MM.1S (cell line): ENCODE results near the gene DMRT2.

Experiments used
- DNase-seq: peaks from one replicate; pipeline ENCODE4 v3.0.0-alpha.2; 2015
- H2AFZ ChIP-seq: fragments of 300-600 bp; sonication (generic); 2 replicates; pipeline ENCODE4 v1.6.0; 2016; ENCODE audit warnings: antibody characterized with exemption, low read length
- H3F3A ChIP-seq: fragments of 300-600 bp; sonication (generic); 2 replicates; pipeline ENCODE4 v1.6.1; 2016; ENCODE audit warnings: mild to moderate bottlenecking, antibody characterized with exemption, low read length, moderate library complexity, mixed read lengths; ENCODE audit not compliant: insufficient read depth
- H3K27ac ChIP-seq: fragments of 300-600 bp; sonication (generic); 2 replicates; pipeline ENCODE4 v1.5.1; 2016; ENCODE audit warnings: mild to moderate bottlenecking, low read length
- H3K27me3 ChIP-seq: fragments of 300-600 bp; sonication (generic); replicated peaks from 2 replicates; pipeline ENCODE4 v1.6.0; 2016; ENCODE audit warnings: low read length; ENCODE audit not compliant: insufficient read depth
- H3K36me3 ChIP-seq: fragments of 300-600 bp; sonication (generic); replicated peaks from 2 replicates; pipeline ENCODE4 v1.6.1; 2016; ENCODE audit warnings: mild to moderate bottlenecking, low read length, mixed read lengths; ENCODE audit not compliant: insufficient read depth
- H3K4me1 ChIP-seq: fragments of 300-600 bp; sonication (generic); 2 replicates; pipeline ENCODE4 v1.6.1; 2016; ENCODE audit warnings: low read length, mixed read lengths
- H3K4me2 ChIP-seq: fragments of 300-600 bp; sonication (generic); 2 replicates; pipeline ENCODE4 v1.6.0; 2016; ENCODE audit warnings: low read depth, low read length
- H3K4me3 ChIP-seq: fragments of 300-600 bp; sonication (generic); 2 replicates; pipeline ENCODE4 v1.5.1; 2016; ENCODE audit warnings: low read length, mixed read lengths
- H3K79me2 ChIP-seq: fragments of 300-600 bp; sonication (generic); 2 replicates; pipeline ENCODE4 v1.6.1; 2016; ENCODE audit warnings: mixed run types, low read length, mixed read lengths
- H3K9ac ChIP-seq: fragments of 300-600 bp; sonication (generic); 2 replicates; pipeline ENCODE4 v1.6.1; 2016; ENCODE audit warnings: low read length, mixed read lengths
- H3K9me2 ChIP-seq: fragments of 300-600 bp; sonication (generic); replicated peaks from 2 replicates; pipeline ENCODE4 v1.6.1; 2016; ENCODE audit warnings: mild to moderate bottlenecking, low read length, mixed read lengths; ENCODE audit not compliant: insufficient read depth
- H3K9me3 ChIP-seq: fragments of 300-600 bp; sonication (generic); replicated peaks from 2 replicates; pipeline ENCODE4 v1.6.1; 2016; ENCODE audit warnings: mild to moderate bottlenecking, low read length, mixed read lengths; ENCODE audit not compliant: insufficient read depth
- H4K20me1 ChIP-seq: fragments of 300-600 bp; sonication (generic); 2 replicates; pipeline ENCODE4 v1.6.1; 2016; ENCODE audit warnings: mild to moderate bottlenecking, low read length, moderate library complexity, mixed read lengths; ENCODE audit not compliant: insufficient read depth
- CTCF ChIP-seq: fragments of 300-600 bp; sonication (generic); IDR thresholded peaks from 2 replicates; pipeline ENCODE4 v1.5.1; 2016; ENCODE audit warnings: antibody characterized with exemption, low read length, mixed read lengths
- EZH2 ChIP-seq: fragments of 300-600 bp; sonication (generic); optimal IDR thresholded peaks from 2 replicates; pipeline ENCODE3; 2017; ENCODE audit warnings: low read depth, mild to moderate bottlenecking, antibody characterized with exemption, low read length, mixed read lengths
- EZH2phosphoT487 ChIP-seq: fragments of 300-600 bp; sonication (generic); IDR thresholded peaks from 2 replicates; pipeline ENCODE4 v1.6.1; 2018; ENCODE audit warnings: antibody characterized with exemption, low read length

DMRT2 gene

GRCh38 chr9:1100945-1101344 is 50.8 kb downstream of the DMRT2 start:
- H3K4me2 ChIP-seq, result peak overlapping the region; percentile 57
- H3K9ac ChIP-seq, result no peak overlapping the region
- no peaks in the 10 kb centered on the region for H3K9me2 ChIP-seq
- TF ChIP-seq EZH2phosphoT487 (no peak), EZH2 (no peak), CTCF (peak; percentile 67)
- no peak overlapping the region for H3K27ac ChIP-seq
- peak overlapping the region; percentile 54 for H2AFZ ChIP-seq
- H3K4me3 ChIP-seq, result peak overlapping the region; percentile 7; the same call in 1 of the 2 replicates
- no peaks in the 10 kb centered on the region for H3K27me3 ChIP-seq
- H3K9me3 ChIP-seq, result no peaks in the 10 kb centered on the region
- H3K36me3 ChIP-seq, result no peaks in the 10 kb centered on the region
- peak; percentile 65 for DNase-seq
- peaks cover 26% of the 10 kb centered on the region for H3K4me1 ChIP-seq
- H4K20me1 ChIP-seq, result no peaks in the 10 kb centered on the region
- H3F3A ChIP-seq, result peaks cover 10% of the 10 kb centered on the region
- H3K79me2 ChIP-seq, result no peaks in the 10 kb centered on the region

GRCh38 chr9:1101846-1102641 is 51.9 kb downstream of the DMRT2 start:
- Histone ChIP-seq H3K4me1 (peaks cover 26% of the 10 kb centered on the region), H3F3A (peaks cover 10% of the 10 kb centered on the region), H3K4me2 (peak overlapping the region; percentile 57), H3K79me2 (no peaks in the 10 kb centered on the region), H3K9ac (peak overlapping the region; percentile 30; the same call in 1 of the 2 replicates), H3K9me3 (no peaks in the 10 kb centered on the region), H3K27me3 (no peaks in the 10 kb centered on the region), H3K4me3 (peak overlapping the region; percentile 44), H3K27ac (peak overlapping the region; percentile 59; the same call in 1 of the 2 replicates), H4K20me1 (no peaks in the 10 kb centered on the region), H2AFZ (peak overlapping the region; percentile 54), H3K36me3 (no peaks in the 10 kb centered on the region), H3K9me2 (no peaks in the 10 kb centered on the region)
- peak; percentile 19 for DNase-seq
- no peak for TF ChIP-seq CTCF
- no peak for TF ChIP-seq EZH2
- no peak for TF ChIP-seq EZH2phosphoT487

DNA sequence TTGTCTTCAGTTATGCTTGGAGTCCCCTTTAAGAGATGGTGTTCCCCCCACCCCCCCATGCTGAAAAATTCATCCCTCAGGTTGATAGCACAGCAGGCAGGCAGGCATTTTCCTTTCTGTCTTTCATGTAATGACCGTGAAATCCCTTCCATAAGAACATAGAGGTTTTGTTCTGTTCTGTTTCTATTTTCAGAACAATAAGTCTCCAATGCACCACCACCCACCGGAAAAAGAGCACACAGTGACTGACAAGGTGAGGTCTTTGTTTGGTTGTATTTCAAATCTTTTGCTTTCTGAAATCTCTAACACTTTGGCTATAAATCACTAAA is 52.4 kb downstream of the DMRT2 start:
- Histone ChIP-seq H2AFZ (peak overlapping the region; percentile 54), H3K27ac (peak overlapping the region; percentile 59; the same call in 1 of the 2 replicates), H3K9me2 (no peaks in the 10 kb centered on the region), H3K4me3 (peak overlapping the region; percentile 44), H3K4me1 (peaks cover 26% of the 10 kb centered on the region), H3K9me3 (no peaks in the 10 kb centered on the region), H4K20me1 (no peaks in the 10 kb centered on the region), H3K36me3 (no peaks in the 10 kb centered on the region), H3K79me2 (no peaks in the 10 kb centered on the region), H3K9ac (peak overlapping the region; percentile 30; the same call in 1 of the 2 replicates), H3K27me3 (no peaks in the 10 kb centered on the region), H3F3A (peaks cover 10% of the 10 kb centered on the region), H3K4me2 (peak overlapping the region; percentile 57)
- peak; percentile 41 for DNase-seq
- TF ChIP-seq EZH2 (no peak), EZH2phosphoT487 (no peak), CTCF (no peak)
